HepG2 (cell line): ENCODE data around the gene CFAP61. TPM values are rescaled to one million over a fixed set of nuclear protein-coding genes. Genes with fewer than 3 reads are reported as not detected.

Experiments
- CCAR2 ChIP-seq: fragments of 200-400 bp; formaldehyde crosslinking; optimal IDR thresholded peaks from 2 replicates; pipeline ENCODE3; 2018; ENCODE audit warnings: low read depth, mild to moderate bottlenecking, low read length, moderate library complexity
- GABPA ChIP-seq, 2 experiments: IDR thresholded peaks; 2 replicates each; pipeline ENCODE4 v1.6.1; 2011 to 2016; ENCODE audit warnings: low read depth in 2 of 2, low read length in 1 of 2, missing biosample characterization in 1 of 2, missing genetic modification characterization in 1 of 2
- JUND ChIP-seq: sonication (generic); formaldehyde crosslinking; IDR thresholded peaks from 2 replicates; pipeline ENCODE4 v1.8.0; 2022; ENCODE audit warnings: mild to moderate bottlenecking, missing genetic modification reagents
- KAT8 ChIP-seq: IDR thresholded peaks from 2 replicates; pipeline ENCODE4 v1.6.1; 2016; ENCODE audit warnings: missing genetic modification reagents, missing compliant biosample characterization
- NFATC3 ChIP-seq: sonication (generic); formaldehyde crosslinking; IDR thresholded peaks from 2 replicates; pipeline ENCODE4 v1.5.1; 2020; ENCODE audit warnings: mild to moderate bottlenecking, missing genetic modification reagents
- NR2F6 ChIP-seq, 2 experiments: IDR thresholded peaks; 2 replicates each; pipeline ENCODE4 v1.6.1; 2016; ENCODE audit warnings: antibody characterized with exemption in 1 of 2, mild to moderate bottlenecking in 1 of 2
- POLR2A ChIP-seq, 2 experiments: IDR thresholded peaks; 2 replicates each; pipeline ENCODE4 v1.6.1; 2011; ENCODE audit warnings: low read depth in 2 of 2, low read length in 2 of 2, mild to moderate bottlenecking in 1 of 2, moderate library complexity in 1 of 2; ENCODE audit not compliant: insufficient read depth in 1 of 2
- PRPF4 ChIP-seq: fragments of 200-400 bp; formaldehyde crosslinking; IDR thresholded peaks from 2 replicates; pipeline ENCODE4 v1.6.1; 2016; ENCODE audit warnings: low read length, low read depth; ENCODE audit not compliant: poor library complexity, severe bottlenecking
- SRSF1 ChIP-seq: fragments of 200-400 bp; formaldehyde crosslinking; optimal IDR thresholded peaks from 2 replicates; pipeline ENCODE3; 2017; ENCODE audit warnings: mild to moderate bottlenecking, low read depth, low read length, moderate library complexity
- ZNF468 ChIP-seq: sonication (generic); formaldehyde crosslinking; IDR thresholded peaks from 2 replicates; pipeline ENCODE4 v1.8.0; 2022; ENCODE audit warnings: mild to moderate bottlenecking, moderate library complexity, missing genetic modification reagents
- ZNF670 ChIP-seq: sonication (generic); formaldehyde crosslinking; IDR thresholded peaks from 2 replicates; pipeline ENCODE4 v1.8.0; 2022; ENCODE audit warnings: mild to moderate bottlenecking, missing genetic modification reagents, borderline replicate concordance
- ZNF83 ChIP-seq: sonication (generic); formaldehyde crosslinking; IDR thresholded peaks from 2 replicates; pipeline ENCODE4 v1.4.0; 2020; ENCODE audit warnings: missing genetic modification reagents, mild to moderate bottlenecking, borderline replicate concordance
- polyA plus RNA-seq, 8 experiments: library from polyadenylated mRNA; depleted of rRNA in 3 of 8; stranded (reverse) in 7 of 8; unstranded in 1 of 8; fragments of >200 nt; fragmentation: Illumina TruSeq in 4 of 8; extraction: Trizol in 4 of 8; gene quantifications; 2 replicates each; pipeline versions ENCODE4 v1.2.1 to v1.2.3, GENCODE V29; 2011 to 2016; ENCODE audit warnings: low read depth in 4 of 8, missing spikeins in 1 of 8, mixed read lengths in 1 of 8; ENCODE audit not compliant: insufficient read depth in 1 of 8
- total RNA-seq, 5 experiments: library from RNA; depleted of rRNA; stranded (reverse); fragments of >200 nt; fragmentation: Illumina TruSeq; extraction: Trizol; gene quantifications; 2 replicates each; pipeline ENCODE4 v1.2.3, GENCODE V29; 2016; ENCODE audit warnings: low read depth in 1 of 5
- TF ChIP-seq, protein P1 (sequence below): sonication (generic); formaldehyde crosslinking; IDR thresholded peaks from 2 replicates; pipeline ENCODE4 v1.4.0; 2020; ENCODE audit warnings: missing genetic modification reagents, borderline replicate concordance
- TF ChIP-seq, protein P2 (sequence below): sonication (generic); formaldehyde crosslinking; IDR thresholded peaks from 2 replicates; pipeline ENCODE4 v1.5.0; 2020; ENCODE audit warnings: missing genetic modification reagents

CFAP61 gene
- total and polyA plus RNA-seq, 2 of the 13 experiments (the other 11 are each of a cell fraction or from before 2014, with no cell fraction given): 0.27 TPM; not detected in 1

DNA sequence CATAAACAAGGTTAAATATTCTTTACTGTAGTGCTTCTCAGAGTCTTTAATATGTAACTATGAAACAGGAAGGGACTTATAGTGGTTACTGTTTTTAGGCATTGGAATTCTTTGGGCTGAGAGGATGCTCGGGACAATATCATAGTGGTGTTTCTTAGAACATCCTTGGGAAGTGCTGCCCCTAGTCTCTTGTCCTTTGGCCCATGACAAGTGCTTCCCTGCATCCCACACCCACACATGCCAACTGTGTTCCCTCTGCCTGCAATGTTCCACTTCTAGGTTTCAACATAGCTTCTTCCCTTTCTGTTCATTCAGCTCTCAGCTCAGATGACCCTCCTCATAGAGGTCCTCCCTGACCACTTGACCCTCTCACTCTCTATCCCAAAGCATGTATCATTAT, 37.6 kb downstream of the CFAP61 start (continued):
- TF ChIP-seq, protein P1, sequence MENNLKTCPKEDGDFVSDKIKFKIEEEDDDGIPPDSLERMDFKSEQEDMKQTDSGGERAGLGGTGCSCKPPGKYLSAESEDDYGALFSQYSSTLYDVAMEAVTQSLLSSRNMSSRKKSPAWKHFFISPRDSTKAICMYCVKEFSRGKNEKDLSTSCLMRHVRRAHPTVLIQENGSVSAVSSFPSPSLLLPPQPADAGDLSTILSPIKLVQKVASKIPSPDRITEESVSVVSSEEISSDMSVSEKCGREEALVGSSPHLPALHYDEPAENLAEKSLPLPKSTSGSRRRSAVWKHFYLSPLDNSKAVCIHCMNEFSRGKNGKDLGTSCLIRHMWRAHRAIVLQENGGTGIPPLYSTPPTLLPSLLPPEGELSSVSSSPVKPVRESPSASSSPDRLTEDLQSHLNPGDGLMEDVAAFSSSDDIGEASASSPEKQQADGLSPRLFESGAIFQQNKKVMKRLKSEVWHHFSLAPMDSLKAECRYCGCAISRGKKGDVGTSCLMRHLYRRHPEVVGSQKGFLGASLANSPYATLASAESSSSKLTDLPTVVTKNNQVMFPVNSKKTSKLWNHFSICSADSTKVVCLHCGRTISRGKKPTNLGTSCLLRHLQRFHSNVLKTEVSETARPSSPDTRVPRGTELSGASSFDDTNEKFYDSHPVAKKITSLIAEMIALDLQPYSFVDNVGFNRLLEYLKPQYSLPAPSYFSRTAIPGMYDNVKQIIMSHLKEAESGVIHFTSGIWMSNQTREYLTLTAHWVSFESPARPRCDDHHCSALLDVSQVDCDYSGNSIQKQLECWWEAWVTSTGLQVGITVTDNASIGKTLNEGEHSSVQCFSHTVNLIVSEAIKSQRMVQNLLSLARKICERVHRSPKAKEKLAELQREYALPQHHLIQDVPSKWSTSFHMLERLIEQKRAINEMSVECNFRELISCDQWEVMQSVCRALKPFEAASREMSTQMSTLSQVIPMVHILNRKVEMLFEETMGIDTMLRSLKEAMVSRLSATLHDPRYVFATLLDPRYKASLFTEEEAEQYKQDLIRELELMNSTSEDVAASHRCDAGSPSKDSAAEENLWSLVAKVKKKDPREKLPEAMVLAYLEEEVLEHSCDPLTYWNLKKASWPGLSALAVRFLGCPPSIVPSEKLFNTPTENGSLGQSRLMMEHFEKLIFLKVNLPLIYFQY (CRISPR knock-in tag): no peak
- TF ChIP-seq, protein P2, sequence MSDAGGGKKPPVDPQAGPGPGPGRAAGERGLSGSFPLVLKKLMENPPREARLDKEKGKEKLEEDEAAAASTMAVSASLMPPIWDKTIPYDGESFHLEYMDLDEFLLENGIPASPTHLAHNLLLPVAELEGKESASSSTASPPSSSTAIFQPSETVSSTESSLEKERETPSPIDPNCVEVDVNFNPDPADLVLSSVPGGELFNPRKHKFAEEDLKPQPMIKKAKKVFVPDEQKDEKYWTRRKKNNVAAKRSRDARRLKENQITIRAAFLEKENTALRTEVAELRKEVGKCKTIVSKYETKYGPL (CRISPR knock-in tag): no peak
- no peak for TF ChIP-seq JUND (CRISPR knock-in tag)
- TF ChIP-seq NFATC3 (CRISPR knock-in tag): no peak
- TF ChIP-seq NR2F6 (IDR thresholded peaks at IDR 0.05): no peak
- no peak for TF ChIP-seq NR2F6 (CRISPR knock-in tag; IDR thresholded peaks at IDR 0.05)
- no peak for TF ChIP-seq POLR2A (IDR thresholded peaks at IDR 0.05; ENCODE audit: insufficient read depth in 1 of 2, low read depth in 2 of 2, low read length in 2 of 2)
- no peak for TF ChIP-seq KAT8 (CRISPR knock-in tag)
- no peak for TF ChIP-seq ZNF83
- no peak for TF ChIP-seq SRSF1
- TF ChIP-seq ZNF468: no peak
- TF ChIP-seq PRPF4: no peak
- TF ChIP-seq CCAR2: no peak
- TF ChIP-seq ZNF670 (CRISPR knock-in tag): no peak
- no peak for TF ChIP-seq GABPA (IDR thresholded peaks at IDR 0.05; ENCODE audit: low read depth, low read length)
- no peak for TF ChIP-seq GABPA (CRISPR knock-in tag; IDR thresholded peaks at IDR 0.05; ENCODE audit: low read depth)
